ENCODE data around the gene IDUA.

Gene IDUA

DNA sequence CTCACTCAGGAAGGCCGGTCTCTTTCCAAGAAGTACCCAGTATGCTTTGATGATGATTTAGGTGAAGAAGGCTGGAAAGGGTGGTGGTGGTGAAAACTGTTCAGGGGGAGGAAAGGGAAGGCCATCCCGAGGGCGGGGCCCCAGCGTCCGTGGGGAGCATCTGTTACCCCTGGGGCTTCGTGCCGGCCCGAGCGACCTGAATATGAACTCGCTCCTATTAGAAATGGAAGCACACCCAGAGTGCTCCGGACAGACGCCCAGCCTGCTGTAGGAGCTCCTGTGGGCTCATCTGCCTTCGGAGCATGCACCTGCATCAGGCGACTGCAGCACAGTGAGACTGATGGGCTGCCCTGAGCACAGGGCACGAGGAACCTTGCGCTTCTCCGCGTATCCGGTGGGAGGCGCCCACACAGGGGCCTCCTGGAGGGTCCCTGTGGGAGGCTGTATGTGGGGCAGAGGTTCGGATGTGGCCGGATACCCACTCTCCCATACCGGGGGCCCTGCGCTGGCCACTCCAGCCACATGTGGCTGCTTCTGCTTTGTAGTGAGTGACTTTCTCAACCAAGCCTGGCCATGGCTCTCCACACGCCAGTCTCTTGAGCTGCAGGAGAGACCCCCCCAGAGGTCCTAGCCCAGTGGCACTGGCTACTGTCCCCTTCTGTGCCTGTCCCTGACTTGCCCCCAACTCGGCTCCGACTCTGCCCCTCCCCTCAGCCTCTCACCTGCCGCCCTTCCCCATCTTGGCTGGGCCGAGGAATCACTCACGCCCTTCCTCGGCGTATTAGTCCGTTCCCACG lies 61.3 kb downstream of the IDUA start:
- Histone ChIP-seq H4K20me1 (ENCODE audit: insufficient read depth, low read length) (no peaks in the 10 kb centered on the region), H3K4me1 (ENCODE audit: low read length) (no peaks in the 10 kb centered on the region), H3K79me2 (ENCODE audit: low read length) (no peaks in the 10 kb centered on the region), H3K27me3 (ENCODE audit: low read depth, low read length) (no peaks in the 10 kb centered on the region), H3K36me3 (replicated peaks; ENCODE audit: low read depth, low read length) (no peaks in the 10 kb centered on the region), H3K9ac (ENCODE audit: low read length) (no peak overlapping the region), H2AFZ (ENCODE audit: low read depth, low read length) (no peak overlapping the region), H3K4me2 (ENCODE audit: low read length) (no peak overlapping the region), H3K27ac (ENCODE audit: low read length) (no peak overlapping the region), H3K4me3 (ENCODE audit: low read length) (no peak overlapping the region), H3K9me3 (ENCODE audit: insufficient read depth, low read length) (no peaks in the 10 kb centered on the region)
- TF ChIP-seq EZH2phosphoT487 (IDR thresholded peaks at IDR 0.05; ENCODE audit: low read depth) = no peak
- TF ChIP-seq, protein P1, sequence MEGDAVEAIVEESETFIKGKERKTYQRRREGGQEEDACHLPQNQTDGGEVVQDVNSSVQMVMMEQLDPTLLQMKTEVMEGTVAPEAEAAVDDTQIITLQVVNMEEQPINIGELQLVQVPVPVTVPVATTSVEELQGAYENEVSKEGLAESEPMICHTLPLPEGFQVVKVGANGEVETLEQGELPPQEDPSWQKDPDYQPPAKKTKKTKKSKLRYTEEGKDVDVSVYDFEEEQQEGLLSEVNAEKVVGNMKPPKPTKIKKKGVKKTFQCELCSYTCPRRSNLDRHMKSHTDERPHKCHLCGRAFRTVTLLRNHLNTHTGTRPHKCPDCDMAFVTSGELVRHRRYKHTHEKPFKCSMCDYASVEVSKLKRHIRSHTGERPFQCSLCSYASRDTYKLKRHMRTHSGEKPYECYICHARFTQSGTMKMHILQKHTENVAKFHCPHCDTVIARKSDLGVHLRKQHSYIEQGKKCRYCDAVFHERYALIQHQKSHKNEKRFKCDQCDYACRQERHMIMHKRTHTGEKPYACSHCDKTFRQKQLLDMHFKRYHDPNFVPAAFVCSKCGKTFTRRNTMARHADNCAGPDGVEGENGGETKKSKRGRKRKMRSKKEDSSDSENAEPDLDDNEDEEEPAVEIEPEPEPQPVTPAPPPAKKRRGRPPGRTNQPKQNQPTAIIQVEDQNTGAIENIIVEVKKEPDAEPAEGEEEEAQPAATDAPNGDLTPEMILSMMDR (IDR thresholded peaks at IDR 0.05; ENCODE audit: low read depth, low read length) = no peak

DNA sequence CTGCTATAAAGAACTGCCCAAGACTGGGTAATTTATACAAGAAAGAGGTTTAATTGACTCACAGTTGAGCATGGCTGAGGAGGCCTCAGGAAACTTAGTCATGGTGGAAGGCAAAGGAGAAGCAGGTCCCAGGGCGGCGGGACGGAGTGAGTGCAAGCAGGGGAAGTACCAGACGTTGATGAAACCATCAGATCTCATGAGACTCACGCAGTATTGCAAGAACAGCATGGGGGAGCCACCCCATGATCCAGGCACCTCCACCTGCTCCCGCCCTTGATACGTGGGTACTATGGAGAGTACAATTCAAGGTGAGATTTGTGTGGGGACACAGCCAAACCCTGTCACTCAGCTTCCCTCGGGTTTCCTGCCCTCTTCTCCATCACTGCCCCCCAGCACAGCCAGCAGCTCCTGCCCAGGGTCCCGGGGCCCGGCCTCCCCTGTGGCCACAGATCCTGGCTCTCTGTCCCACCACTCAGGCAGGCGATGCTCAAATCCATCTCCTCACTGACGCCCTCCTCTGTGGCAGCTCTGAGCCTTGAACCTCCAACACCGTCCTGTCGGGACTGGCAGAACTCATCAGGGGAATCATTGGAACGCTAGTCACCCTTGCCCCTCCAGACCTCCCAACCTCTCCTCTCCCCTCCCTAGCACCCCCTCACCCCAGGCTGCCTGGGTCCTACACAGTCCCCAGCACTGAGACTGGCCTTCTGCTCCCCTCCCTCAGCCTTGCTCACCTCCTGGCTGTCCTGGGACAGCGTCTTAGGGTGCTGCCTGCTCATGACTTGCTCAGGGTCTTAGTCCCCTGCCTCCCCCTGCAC lies 62.1 kb downstream of the IDUA start:
- Histone ChIP-seq H3K27ac (ENCODE audit: low read length) (no peak overlapping the region), H3K9ac (ENCODE audit: low read length) (no peak overlapping the region), H3K4me3 (ENCODE audit: low read length) (no peak overlapping the region), H3K4me2 (ENCODE audit: low read length) (no peak overlapping the region), H3K27me3 (ENCODE audit: low read depth, low read length) (no peaks in the 10 kb centered on the region), H3K36me3 (replicated peaks; ENCODE audit: low read depth, low read length) (no peaks in the 10 kb centered on the region), H3K79me2 (ENCODE audit: low read length) (no peaks in the 10 kb centered on the region), H3K4me1 (ENCODE audit: low read length) (no peaks in the 10 kb centered on the region), H3K9me3 (ENCODE audit: insufficient read depth, low read length) (no peaks in the 10 kb centered on the region), H4K20me1 (ENCODE audit: insufficient read depth, low read length) (no peaks in the 10 kb centered on the region), H2AFZ (ENCODE audit: low read depth, low read length) (no peak overlapping the region)
- TF ChIP-seq, protein P1 (IDR thresholded peaks at IDR 0.05; ENCODE audit: low read depth, low read length) = no peak
- no peak for TF ChIP-seq EZH2phosphoT487 (IDR thresholded peaks at IDR 0.05; ENCODE audit: low read depth)

DNA sequence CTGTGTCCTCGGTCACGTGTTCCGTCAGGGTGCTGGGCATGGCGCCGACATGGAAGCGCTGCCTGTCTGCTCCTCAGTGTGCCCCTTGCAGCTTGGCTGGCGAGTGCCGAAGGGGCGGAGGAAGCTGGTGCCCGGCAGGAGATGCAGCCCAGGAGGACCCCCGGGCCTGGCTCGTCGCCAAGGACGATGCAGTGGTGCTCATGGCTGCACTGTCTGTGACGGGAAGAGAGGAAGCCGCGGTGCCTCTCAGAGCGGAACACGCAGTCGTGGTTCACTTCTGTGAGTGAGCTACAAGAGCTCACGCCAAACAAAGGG lies 62.7 kb downstream of the IDUA start:
- no peak overlapping the region for H3K4me2 ChIP-seq (ENCODE audit: low read length)

More for the DNA sequence above, 62.7 kb downstream of the IDUA start:
- Histone ChIP-seq H3K79me2 (ENCODE audit: low read length) (no peaks in the 10 kb centered on the region), H4K20me1 (ENCODE audit: insufficient read depth, low read length) (no peaks in the 10 kb centered on the region), H3K27me3 (ENCODE audit: low read depth, low read length) (no peaks in the 10 kb centered on the region), H3K36me3 (replicated peaks; ENCODE audit: low read depth, low read length) (no peaks in the 10 kb centered on the region), H3K4me3 (ENCODE audit: low read length) (no peak overlapping the region), H3K9me3 (ENCODE audit: insufficient read depth, low read length) (no peaks in the 10 kb centered on the region), H3K9ac (ENCODE audit: low read length) (no peak overlapping the region), H3K4me1 (ENCODE audit: low read length) (no peaks in the 10 kb centered on the region), H2AFZ (ENCODE audit: low read depth, low read length) (no peak overlapping the region), H3K27ac (ENCODE audit: low read length) (no peak overlapping the region)
- no peak for TF ChIP-seq EZH2phosphoT487 (IDR thresholded peaks at IDR 0.05; ENCODE audit: low read depth)
- TF ChIP-seq, protein P1 (IDR thresholded peaks at IDR 0.05; ENCODE audit: low read depth, low read length) = no peak

Measured in OCI-LY3 (cell line).